Sigmoid colon (tissue), 4 donors: Measurements from ENCODE around the gene GPC1.

Source experiments
- CTCF ChIP-seq, 4 experiments: fragments of 450-650 bp in 3 of 4; fragments of 200-600 bp in 1 of 4; IDR thresholded peaks; one replicate each; pipeline ENCODE4 v1.5.1; 2016 to 2019; ENCODE audit warnings: antibody characterized with exemption in 4 of 4, mild to moderate bottlenecking in 3 of 4, moderate library complexity in 2 of 4
- POLR2A ChIP-seq, 2 donors: fragments of 450-650 bp; IDR thresholded peaks; one replicate each; pipeline ENCODE4 v1.6.1; 2016; ENCODE audit warnings: antibody characterized with exemption in 2 of 2, mild to moderate bottlenecking in 2 of 2, moderate library complexity in 2 of 2
- POLR2AphosphoS5 ChIP-seq, 4 donors: sonication (generic); formaldehyde crosslinking; IDR thresholded peaks; one replicate each; pipeline ENCODE4 v1.6.1; 2017; ENCODE audit warnings: antibody characterized with exemption in 4 of 4

GRCh38 chr2:240396623-240397541, 38.6 kb upstream of the GPC1 start:
- TF ChIP-seq CTCF (IDR thresholded peaks at IDR 0.05) (no peak), POLR2A (IDR thresholded peaks at IDR 0.05) (no peak), POLR2AphosphoS5 (IDR thresholded peaks at IDR 0.05) (no peak)
